ENCODE results near the gene PRKD3. TPM values are rescaled to one million over a fixed set of nuclear protein-coding genes. Genes with fewer than 3 reads are reported as not detected.

Gene PRKD3
- total RNA-seq, 1 donor from 2014 or later: 35.1 TPM

Other genes with a start within 250 kb of the PRKD3 start
- 22.4 TPM for gene HEATR5B, start 240.5 kb downstream of the PRKD3 start, total RNA-seq
- 16.2 TPM for gene GPATCH11, start 240.3 kb downstream of the PRKD3 start, total RNA-seq
- 56.2 TPM for gene EIF2AK2, start 167.9 kb downstream of the PRKD3 start, total RNA-seq
- not detected for gene SULT6B1, start 136.2 kb downstream of the PRKD3 start, total RNA-seq
- 40.2 TPM for gene CEBPZOS, start 128.3 kb downstream of the PRKD3 start, total RNA-seq
- gene CEBPZ, start 93.2 kb downstream of the PRKD3 start, total RNA-seq: 45.6 TPM
- 14.6 TPM for gene NDUFAF7, start 93.2 kb downstream of the PRKD3 start, total RNA-seq
- 5.6 TPM for gene QPCT, start 19.8 kb upstream of the PRKD3 start, total RNA-seq